HG03097 (cell line): ENCODE measurements around the gene RUNX2.
"Not testable (repeated sequence)": the region's sequence is repeated elsewhere in the genome, so short reads cannot be mapped to it uniquely, and the experiment has no call there.

Experiments used
- ATAC-seq: cut with Tn5 transposase; IDR thresholded peaks from one replicate; pipeline ENCODE4 v1.9.1; 2021; ENCODE audit not compliant: unreplicated experiment, low FRiP score

Gene RUNX2

DNA sequence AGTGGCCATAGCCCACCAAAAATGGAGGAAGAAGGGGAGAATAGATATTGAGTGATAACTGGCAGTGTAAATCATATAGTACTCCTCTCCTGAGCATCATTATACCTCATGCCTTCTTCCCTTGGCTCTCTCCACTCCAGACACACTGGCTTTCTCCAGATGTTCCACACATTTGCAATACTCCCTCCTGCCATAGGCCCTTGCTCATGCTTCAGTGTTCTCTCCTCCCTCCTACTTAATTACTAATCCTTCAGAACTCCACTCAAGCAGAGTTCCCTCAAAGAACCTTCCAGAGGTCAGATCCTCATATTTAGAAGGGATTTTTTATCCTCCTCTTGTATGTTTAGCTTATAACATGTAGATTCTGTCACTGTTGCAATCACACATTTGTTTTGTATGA lies 329.1 kb downstream of the RUNX2 start:
- ATAC-seq: no peak

DNA sequence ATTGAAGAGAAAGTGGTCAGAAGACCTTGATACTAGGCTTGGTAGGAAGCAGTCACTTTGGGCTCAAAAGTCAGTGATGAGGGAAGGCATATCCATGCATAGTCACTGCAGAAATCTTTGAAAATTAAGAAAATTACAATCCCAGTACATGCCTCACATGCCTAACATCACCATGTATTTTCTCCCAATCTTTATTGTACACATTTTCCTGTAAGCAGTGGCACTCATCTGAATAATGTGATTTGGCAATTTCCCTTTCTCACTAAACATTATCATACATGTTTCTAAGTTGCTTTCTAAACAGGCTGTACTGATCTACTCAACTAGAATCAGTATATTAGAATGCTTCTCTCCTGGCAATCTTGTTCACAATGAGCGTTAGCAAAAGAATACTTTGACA lies 330.3 kb downstream of the RUNX2 start:
- ATAC-seq: no peak

DNA sequence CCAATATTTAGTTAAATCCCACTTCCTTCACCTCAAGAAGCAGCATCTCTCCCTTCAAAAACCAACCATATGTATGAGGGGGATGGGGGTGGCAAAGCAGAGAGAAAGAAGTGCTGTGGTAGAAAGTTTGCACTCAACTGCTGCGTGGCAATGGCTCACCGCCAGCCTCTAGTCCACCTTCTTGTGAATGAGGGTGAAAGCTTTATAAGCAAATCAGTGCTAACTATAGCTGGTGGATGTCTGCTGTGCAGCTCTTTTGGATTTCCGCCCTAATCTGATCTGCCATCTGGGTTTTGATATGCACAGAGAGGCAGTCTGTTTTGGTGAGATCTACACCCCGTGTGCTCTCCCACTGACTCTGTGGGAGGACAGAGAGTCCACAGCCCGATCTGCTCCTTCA lies 330.8 kb downstream of the RUNX2 start:
- ATAC-seq: no peak

DNA sequence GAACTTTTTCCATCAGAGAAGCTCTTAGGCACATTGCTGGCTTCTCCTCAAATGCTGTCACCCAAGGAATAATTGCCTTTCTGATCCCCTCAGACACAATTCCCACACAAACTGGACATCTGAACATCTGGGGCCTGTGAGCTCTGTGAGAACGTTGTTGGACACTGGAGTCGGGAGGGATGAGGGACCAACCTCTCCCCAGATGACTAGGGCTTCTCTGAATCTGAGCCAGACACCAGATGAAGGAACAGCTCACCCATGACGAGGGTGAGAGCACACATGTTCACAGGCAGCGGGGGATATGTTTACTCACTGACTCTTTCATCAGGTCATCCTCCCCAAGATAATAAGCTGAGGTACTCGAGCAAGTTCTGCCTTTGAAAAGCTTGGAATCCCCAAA lies 333.5 kb downstream of the RUNX2 start:
- no peak for ATAC-seq

DNA sequence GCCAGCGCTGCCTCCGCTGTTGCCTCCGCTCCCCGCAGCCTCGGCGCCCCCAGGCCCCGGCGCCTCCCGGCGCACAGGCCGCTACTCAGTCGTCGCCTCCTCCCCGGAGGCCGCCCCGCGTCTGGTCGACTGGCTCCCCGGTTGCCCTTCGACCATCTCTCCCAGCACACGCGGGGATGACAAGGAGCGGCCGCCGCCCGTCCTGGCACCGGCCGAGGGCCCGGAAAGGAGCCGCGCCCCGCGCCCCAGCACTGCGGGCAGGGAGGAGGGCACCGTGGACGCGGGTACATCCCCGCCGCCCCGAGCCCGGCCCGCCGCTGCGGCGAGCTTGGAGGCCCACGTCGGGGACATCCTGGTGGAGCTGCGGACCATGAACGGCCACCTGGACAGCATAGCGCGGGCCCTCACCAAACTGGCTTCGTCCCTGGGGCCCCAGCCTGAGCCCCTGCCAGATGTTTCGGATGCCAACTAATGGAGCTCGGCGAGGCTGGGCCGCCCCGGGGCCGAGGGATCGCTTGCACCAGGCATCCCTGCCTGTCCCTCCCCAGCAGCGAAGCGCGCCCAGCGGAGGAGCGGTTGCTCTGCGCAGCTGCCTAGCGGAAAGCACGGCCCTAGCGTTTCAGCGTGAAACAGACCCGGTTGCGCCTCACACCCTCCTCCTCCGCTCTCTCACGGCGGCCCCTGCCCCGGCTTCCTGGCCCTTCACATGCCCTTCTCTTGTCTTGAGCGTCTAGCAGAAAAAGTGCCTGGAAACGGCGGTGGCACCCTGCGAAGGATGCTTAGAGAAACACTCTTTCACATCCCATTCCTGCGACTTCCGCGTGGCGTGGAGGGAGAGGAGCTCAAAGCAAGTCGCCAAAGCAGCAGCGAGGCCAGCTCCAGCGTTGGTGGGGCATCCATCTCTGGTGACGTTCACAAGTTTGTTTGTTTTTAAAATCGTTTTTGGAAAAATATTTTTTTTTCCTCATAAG lies 335.4 kb downstream of the RUNX2 start:
- ATAC-seq: no peak

DNA sequence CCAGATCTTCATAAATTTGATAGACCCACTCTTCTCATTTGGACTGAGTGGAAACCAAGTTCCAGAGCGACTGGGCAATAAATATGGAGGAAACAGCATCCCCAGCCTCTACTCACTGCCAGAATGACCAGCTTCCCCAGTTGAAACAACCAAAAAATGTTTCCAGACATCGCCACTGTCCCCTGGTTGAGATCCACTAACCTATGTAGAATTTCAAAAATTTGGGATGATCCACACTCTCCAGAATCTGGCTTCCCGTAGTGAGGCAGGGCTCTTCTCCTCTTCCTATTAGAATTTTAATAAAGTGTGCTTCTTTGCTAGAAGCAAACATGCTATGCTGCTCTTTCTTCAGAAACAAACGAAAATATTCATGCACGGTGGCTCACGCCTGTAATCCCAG lies 336.6 kb downstream of the RUNX2 start:
- no peak for ATAC-seq

DNA sequence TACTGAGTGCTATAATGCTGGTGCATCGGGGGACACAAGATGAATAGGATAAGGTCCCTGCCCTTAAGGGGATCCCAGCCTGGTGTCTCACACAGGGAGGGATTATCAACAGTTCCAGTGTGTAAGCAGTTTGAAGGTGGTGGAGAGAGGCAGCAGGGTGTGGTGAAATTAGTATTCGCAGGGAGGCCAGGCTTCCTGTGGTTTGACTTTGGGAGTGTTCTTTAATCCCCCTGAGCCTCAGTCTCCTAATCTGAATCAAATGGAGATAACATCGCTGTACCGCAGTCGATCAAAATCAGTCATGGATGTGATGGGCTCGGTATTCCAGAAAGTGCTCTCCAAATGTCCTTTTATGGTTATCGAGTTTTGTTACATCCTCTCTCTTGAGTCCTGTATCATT lies 337.7 kb downstream of the RUNX2 start:
- ATAC-seq: no peak

DNA sequence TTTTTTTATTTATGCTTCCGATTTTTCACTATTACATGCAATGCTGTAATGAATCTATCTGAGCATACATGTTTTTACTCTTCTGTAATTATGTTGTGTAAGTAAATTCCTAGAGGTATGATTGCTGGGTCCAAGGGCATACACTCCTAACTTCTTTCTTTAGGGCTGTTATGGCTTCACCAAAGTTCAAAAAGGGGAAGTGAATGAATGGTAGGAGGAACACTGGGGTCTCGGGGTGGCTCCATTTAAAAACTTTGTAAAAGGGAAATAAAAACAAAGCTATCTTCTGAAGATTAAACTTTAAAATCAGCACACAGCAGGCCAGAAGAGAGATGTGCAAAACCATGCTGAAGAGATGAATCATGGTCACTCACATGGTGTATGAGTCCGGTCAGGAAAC lies 338.7 kb downstream of the RUNX2 start:
- ATAC-seq: no peak

DNA sequence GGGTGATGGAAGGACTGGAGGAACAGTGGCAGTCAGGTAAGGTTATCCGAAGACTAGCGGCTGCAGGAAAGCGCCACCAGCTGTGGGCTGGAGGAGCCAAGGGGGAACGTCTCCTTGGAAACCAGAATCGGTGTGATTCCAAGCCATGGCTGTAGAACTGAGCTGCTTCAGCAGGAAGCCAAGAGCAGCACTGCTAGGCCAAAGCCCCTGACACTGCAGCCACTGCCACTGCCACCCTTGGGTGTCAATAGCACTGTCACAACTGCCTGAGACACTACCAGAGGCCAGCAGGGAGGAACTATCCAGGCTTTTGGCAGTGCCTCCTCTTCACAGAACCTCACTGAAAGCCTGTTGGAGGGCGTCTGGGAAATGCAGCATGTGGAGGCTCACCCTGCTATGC lies 339.2 kb downstream of the RUNX2 start:
- ATAC-seq: no peak

DNA sequence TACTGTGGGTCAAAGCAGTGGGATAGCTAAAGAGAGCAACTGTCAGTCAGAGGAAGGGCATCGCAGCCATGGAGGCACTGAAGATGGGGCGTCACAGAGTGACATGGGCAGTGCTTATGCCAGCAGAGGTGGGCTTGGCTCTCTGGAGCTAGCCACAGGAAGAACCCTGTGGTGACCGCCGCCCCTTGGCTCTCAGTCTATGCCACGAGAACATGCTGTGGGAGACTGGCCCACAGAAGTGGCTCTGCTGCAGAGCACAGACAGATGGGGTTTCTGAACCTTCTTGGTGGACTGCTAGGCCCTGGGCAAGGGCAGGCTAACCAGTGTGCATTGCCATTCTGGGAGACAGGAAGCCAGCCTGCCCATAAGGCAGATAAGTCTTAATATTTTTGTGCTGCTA lies 339.6 kb downstream of the RUNX2 start:
- no peak for ATAC-seq

DNA sequence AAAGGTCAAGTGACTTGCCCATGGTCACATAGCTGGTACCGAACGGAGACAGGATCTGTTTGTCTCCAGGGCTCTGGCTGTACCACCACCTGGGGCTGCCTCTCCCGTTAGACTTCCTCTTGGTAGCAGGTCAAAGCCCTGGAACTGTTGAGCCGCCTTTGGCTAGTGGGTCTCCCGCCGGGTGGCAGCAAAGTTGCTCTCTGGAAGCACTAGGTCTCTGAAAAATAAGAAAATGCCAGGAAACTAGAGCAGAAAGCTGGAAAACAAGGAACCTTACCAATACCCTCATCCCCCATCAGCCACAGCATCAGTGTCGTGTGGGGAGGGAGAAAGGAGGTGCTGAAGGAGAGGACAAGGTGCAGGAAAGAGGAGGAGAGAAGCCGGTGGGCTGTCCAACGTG lies 340.6 kb downstream of the RUNX2 start:
- no peak for ATAC-seq

DNA sequence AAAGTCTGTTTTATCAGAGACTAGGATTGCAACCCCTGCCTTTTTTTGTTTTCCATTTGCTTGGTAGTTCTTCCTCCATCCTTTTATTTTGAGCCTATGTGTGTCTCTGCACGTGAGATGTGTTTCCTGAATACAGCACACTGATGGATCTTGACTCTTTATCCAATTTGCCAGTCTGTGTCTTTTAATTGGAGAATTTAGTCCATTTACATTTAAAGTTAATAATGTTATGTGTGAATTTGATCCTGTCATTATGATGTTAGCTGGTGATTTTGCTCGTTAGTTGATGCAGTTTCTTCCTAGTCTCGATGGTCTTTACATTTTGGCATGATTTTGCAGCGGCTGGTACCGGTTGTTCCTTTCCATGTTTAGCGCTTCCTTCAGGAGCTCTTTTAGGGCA lies 345.0 kb downstream of the RUNX2 start:
- ATAC-seq: not testable (repeated sequence)

DNA sequence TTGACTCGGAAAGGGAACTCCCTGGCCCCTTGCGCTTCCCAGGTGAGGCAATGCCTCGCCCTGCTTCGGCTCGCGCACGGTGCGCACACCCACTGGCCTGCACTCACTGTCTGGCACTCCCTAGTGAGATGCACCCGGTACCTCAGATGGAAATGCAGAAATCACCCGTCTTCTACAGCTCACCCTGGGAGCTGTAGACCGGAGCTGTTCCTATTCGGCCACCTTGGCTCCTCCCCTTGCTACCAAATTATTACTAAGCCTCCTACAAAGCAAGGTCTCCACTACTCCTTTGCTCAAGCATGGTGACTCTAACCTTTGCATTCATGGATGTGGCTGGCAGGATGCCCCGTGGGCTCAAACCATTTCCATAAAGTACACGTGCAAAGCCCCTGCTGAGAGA lies 347.0 kb downstream of the RUNX2 start:
- ATAC-seq: not testable (repeated sequence)

DNA sequence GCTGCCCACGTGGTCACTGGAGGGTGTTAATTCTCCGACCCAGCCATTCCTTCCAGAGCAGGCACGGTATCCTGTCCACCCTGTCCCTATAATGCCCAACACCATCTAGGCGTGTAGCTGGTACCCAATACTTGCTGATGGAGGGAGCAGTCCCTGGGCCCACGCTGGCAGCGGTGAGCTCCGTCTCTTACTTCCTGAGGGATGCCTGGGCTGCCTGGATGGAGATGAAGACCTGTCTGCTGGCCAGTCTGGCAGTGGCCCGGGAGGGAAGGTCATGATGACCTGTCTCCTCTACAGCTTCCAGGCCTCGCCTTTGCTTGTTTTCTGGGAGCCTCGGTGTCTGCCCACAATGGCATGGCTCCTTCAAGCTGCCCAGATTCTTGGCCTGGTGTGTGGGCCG lies 347.5 kb downstream of the RUNX2 start:
- ATAC-seq: no peak

DNA sequence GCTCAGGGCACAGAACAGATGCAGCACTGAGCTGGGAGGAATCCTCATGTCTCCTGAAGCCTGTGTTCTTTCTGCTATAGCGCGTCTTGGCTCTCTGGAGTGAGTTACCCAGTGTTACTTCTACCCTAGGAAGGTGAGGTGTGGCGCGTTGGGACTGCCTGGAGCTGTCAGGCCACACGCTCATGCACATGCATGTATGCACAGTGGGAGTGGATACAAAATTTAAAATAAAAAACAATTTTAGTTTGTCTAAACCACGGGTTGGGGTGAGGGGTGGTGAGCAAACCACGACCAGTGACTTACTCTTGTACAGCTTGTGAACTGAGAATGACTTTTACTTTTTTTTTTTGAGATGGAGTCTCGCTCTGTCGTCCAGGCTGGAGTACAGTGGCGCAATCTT lies 348.2 kb downstream of the RUNX2 start:
- ATAC-seq: no peak

DNA sequence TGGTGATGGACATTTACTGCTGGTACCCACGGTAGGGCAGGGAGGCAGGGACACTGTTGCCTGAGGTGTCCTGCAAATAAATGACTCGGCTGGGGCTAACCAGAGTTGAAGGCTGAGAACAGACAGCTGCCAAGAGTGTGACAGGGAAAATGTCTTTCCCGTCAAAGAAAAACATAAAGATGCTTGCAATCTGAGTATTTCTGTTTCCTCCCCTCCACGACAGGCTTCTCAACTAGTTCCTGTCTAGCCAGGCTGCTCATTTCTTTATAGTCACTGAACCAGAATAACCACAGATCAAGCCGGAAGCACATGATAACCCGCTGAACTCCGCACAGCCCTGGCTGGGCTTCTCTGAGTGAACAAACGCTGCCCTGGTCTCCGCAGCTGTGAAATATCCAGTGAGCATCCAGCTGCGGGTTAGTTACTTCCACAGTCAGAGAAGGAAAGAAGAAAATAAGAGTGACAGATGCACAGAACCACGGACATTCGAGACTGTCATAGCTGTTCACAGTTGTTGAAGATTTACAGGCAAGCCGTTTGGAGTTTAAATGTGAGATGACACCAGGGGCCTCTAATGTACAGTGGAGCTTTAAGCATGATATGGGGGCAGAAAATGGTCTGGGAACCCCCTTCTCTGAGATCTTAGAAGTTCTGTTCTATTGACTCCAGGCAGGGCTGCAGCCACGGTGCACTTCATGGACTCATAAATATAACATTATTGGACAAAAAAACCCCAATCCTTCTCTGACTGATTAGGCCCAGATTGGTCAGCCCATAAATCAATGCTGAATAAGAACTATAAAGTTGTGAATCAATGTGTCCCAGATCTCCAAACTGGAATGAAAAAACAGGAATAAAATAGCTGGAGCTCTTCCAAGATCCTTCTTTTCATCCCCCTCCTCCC lies 349.5 kb downstream of the RUNX2 start:
- ATAC-seq: peak; percentile 67

DNA sequence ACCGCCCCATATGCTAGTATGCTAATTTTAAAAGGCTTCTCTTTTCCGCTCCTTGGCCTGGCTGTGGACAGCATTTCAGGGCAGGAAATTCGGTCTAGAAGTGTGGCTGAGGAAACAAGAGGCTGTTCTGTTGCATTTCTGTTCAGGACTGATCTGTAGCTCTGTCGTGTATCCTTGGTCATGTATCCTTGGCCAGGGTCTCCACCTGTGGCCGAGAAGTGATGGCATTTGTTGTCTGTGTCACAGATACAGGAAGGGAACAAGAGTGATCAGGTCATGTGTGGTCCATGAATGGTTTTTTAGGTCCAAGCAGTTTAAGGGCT lies 350.1 kb downstream of the RUNX2 start:
- ATAC-seq: no peak

DNA sequence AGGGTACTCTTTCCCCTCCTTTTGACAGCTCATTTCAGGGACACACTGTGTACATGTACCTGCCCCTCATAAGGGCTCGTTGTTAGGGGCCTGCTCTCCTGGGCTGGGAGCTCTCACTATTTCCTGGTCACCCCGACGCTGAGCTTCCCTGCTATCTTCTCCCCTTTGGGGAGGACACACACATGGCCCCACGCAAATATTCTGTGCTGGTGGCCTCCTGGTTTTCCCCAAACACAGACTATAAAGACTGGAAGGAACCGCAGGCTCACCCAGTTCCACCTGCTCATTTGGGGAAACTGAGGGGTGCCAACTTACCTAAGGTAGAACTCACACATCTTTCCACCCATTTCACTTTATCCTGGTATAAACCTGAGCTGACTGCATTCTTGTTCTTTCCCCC lies 351.0 kb downstream of the RUNX2 start:
- ATAC-seq: no peak

DNA sequence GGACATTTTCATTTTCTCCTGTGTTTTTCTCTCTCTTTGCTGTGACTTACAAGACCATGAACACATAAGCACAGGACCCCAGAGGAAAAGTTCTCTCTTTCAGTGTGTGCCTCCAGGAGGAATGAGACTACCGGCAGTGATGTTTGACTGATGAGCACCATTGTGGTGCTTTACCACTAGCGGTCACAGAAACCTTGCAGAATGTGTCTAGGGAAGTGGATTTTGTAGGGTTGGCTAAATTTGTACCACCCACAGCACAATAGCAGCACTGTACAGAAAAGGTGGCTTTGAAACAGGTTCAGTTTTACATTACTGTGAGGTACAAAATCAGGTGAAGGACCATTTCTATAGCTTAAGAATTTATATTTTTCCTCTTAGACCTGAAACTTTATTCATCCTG lies 351.5 kb downstream of the RUNX2 start:
- ATAC-seq: no peak

DNA sequence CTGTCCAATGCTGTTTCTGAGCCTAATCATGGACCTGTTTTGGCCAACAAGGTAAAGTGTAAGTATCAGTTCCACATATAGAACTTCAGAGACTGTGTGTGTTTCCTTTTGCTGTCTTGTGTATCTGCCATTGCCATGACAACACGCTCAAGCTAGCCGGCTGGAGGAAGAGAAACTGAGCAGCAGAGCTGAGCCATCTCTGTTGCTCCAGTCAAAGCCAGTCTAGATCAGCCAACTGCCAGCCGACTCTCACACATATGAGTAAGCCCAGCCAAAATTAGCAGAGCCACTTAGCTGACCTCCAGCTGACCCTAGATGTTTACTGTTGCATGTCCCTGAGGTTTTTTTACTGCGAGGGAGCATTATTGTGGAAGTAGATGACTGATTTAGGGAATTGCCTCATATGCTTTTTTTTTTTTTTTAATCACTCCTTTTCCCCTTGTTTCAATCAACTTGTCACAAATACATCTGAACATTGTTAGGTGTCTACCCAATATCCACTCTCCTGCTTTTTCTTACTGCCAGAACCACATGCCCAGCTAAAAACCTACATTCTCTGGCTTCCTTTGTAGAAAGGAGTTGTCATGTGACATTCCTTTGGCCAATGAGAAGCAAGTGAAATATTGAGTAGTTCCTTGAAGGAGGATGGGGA lies 353.9 kb downstream of the RUNX2 start:
- peak; percentile 87 for ATAC-seq

DNA sequence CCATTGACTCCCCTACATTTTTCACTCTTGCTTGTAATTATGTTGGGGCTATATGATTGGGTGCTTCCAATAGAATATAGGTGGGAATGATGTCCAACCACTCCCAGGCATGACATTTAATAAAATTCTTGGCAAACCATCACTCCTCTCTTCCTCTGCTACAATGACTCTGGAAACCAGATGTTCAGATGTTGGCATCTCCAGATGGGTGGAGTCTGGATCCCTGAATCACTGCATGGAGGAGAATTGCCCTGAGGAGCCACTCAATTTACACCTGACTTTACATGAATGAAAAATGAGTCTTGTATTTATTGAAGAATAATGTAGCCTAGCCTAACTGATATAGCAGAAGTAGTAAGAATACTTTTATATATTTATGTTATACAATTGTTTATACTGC lies 356.3 kb downstream of the RUNX2 start:
- no peak for ATAC-seq
